HepG2 (cell line): ENCODE measurements around the gene CASP5. TPM values are rescaled to one million over a fixed set of nuclear protein-coding genes. Genes with fewer than 3 reads are reported as not detected.

Experiments used
- NFAT5 ChIP-seq: sonication (generic); formaldehyde crosslinking; IDR thresholded peaks from 2 replicates; pipeline ENCODE4 v1.4.0; 2020; ENCODE audit warnings: missing genetic modification reagents
- NONO ChIP-seq, 2 experiments: fragments of 450-650 bp in 1 of 2; sonication (generic) in 1 of 2; formaldehyde crosslinking in 1 of 2; IDR thresholded peaks in 1 of 2; conservative IDR thresholded peaks in 1 of 2; 2 replicates each; pipeline versions ENCODE4 v1.6.1 to v1.8.0; 2017 to 2022; ENCODE audit warnings: mild to moderate bottlenecking in 1 of 2, missing genetic modification reagents in 1 of 2, moderate library complexity in 1 of 2
- RBM22 ChIP-seq: fragments of 200-400 bp; formaldehyde crosslinking; optimal IDR thresholded peaks from 2 replicates; pipeline ENCODE3; 2017; ENCODE audit warnings: mild to moderate bottlenecking, low read length, moderate library complexity
- SP4 ChIP-seq: sonication (generic); formaldehyde crosslinking; IDR thresholded peaks from 2 replicates; pipeline ENCODE4 v1.8.1; 2023; ENCODE audit warnings: mild to moderate bottlenecking, missing genetic modification reagents
- TP53 ChIP-seq: sonication (generic); formaldehyde crosslinking; conservative IDR thresholded peaks from 2 replicates; pipeline ENCODE4 v1.4.0; 2020; ENCODE audit warnings: missing genetic modification reagents
- ZBTB8A ChIP-seq: sonication (generic); formaldehyde crosslinking; IDR thresholded peaks from 2 replicates; pipeline ENCODE4 v1.4.0; 2020; ENCODE audit warnings: mild to moderate bottlenecking, low read depth, missing genetic modification reagents, borderline replicate concordance
- ZNF256 ChIP-seq: sonication (generic); formaldehyde crosslinking; conservative IDR thresholded peaks from 2 replicates; pipeline ENCODE4 v1.4.0; 2020; ENCODE audit warnings: missing genetic modification reagents
- ZNF530 ChIP-seq: sonication (generic); formaldehyde crosslinking; IDR thresholded peaks from 2 replicates; pipeline ENCODE4 v1.5.0; 2020; ENCODE audit warnings: low read depth, mild to moderate bottlenecking, missing genetic modification reagents
- ZNF780A ChIP-seq: sonication (generic); formaldehyde crosslinking; IDR thresholded peaks from 2 replicates; pipeline ENCODE4 v1.8.0; 2022; ENCODE audit warnings: mild to moderate bottlenecking, missing genetic modification reagents, moderate library complexity
- polyA plus RNA-seq, 8 experiments: library from polyadenylated mRNA; depleted of rRNA in 3 of 8; stranded (reverse) in 7 of 8; unstranded in 1 of 8; fragments of >200 nt; fragmentation: Illumina TruSeq in 4 of 8; extraction: Trizol in 4 of 8; gene quantifications; 2 replicates each; pipeline versions ENCODE4 v1.2.1 to v1.2.3, GENCODE V29; 2011 to 2016; ENCODE audit warnings: low read depth in 4 of 8, missing spikeins in 1 of 8, mixed read lengths in 1 of 8; ENCODE audit not compliant: insufficient read depth in 1 of 8
- total RNA-seq, 5 experiments: library from RNA; depleted of rRNA; stranded (reverse); fragments of >200 nt; fragmentation: Illumina TruSeq; extraction: Trizol; gene quantifications; 2 replicates each; pipeline ENCODE4 v1.2.3, GENCODE V29; 2016; ENCODE audit warnings: low read depth in 1 of 5
- TF ChIP-seq, protein P1 (sequence below): IDR thresholded peaks from 2 replicates; pipeline ENCODE4 v1.6.1; 2016; ENCODE audit warnings: low read depth
- TF ChIP-seq, protein P2 (sequence below): sonication (generic); formaldehyde crosslinking; IDR thresholded peaks from 2 replicates; pipeline ENCODE4 v1.5.0; 2020; ENCODE audit warnings: missing genetic modification reagents, mild to moderate bottlenecking, borderline replicate concordance
- TF ChIP-seq, protein P3 (sequence below): sonication (generic); formaldehyde crosslinking; IDR thresholded peaks from 2 replicates; pipeline ENCODE4 v1.4.0; 2020; ENCODE audit warnings: mild to moderate bottlenecking, missing genetic modification reagents
- TF ChIP-seq, protein P4 (sequence below): sonication (generic); formaldehyde crosslinking; IDR thresholded peaks from 2 replicates; pipeline ENCODE4 v1.5.1; 2020; ENCODE audit warnings: mild to moderate bottlenecking, missing genetic modification reagents, borderline replicate concordance

The CASP5 gene
- total and polyA plus RNA-seq, 2 of the 13 experiments (the other 11 are each of a cell fraction or from before 2014, with no cell fraction given), result not detected

DNA sequence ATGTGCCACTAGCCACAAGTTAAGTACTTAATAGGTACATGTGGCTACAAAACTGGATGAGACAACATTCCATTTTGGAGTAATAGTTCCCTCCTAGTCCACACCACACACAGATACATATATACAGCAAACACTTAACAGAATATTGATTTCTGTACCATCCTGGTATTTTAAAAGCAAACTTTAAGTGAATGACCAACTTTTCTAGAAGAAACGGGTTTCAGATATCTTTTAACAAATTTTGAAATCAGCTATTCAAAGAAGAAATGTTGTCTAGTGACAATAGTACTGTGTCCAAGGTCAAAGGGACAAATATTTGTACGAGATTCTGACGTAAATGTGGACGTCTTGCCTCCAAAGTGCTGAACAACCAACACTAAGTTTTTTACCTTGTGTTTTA lies 34.5 kb upstream of the CASP5 start (continued):
- TF ChIP-seq, protein P1, sequence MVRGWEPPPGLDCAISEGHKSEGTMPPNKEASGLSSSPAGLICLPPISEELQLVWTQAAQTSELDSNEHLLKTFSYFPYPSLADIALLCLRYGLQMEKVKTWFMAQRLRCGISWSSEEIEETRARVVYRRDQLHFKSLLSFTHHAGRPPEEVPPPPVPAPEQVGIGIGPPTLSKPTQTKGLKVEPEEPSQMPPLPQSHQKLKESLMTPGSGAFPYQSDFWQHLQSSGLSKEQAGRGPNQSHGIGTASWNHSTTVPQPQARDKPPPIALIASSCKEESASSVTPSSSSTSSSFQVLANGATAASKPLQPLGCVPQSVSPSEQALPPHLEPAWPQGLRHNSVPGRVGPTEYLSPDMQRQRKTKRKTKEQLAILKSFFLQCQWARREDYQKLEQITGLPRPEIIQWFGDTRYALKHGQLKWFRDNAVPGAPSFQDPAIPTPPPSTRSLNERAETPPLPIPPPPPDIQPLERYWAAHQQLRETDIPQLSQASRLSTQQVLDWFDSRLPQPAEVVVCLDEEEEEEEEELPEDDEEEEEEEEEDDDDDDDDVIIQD (CRISPR knock-in tag), result 0 out of 2 replicates have a peak, but pooled peaks have one; percentile 11
- TF ChIP-seq SP4 (no peak), ZNF530 (CRISPR knock-in tag) (no peak), ZNF780A (no peak), NONO (IDR thresholded peaks at IDR 0.05) (no peak), NONO (CRISPR knock-in tag; conservative IDR thresholded peaks at IDR 0.05) (no peak), ZBTB8A (no peak), NFAT5 (CRISPR knock-in tag) (no peak), TP53 (no peak), RBM22 (no peak), ZNF256 (CRISPR knock-in tag) (no peak)
- TF ChIP-seq, protein P2, sequence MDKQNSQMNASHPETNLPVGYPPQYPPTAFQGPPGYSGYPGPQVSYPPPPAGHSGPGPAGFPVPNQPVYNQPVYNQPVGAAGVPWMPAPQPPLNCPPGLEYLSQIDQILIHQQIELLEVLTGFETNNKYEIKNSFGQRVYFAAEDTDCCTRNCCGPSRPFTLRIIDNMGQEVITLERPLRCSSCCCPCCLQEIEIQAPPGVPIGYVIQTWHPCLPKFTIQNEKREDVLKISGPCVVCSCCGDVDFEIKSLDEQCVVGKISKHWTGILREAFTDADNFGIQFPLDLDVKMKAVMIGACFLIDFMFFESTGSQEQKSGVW (CRISPR knock-in tag), result no peak
- TF ChIP-seq, protein P3, sequence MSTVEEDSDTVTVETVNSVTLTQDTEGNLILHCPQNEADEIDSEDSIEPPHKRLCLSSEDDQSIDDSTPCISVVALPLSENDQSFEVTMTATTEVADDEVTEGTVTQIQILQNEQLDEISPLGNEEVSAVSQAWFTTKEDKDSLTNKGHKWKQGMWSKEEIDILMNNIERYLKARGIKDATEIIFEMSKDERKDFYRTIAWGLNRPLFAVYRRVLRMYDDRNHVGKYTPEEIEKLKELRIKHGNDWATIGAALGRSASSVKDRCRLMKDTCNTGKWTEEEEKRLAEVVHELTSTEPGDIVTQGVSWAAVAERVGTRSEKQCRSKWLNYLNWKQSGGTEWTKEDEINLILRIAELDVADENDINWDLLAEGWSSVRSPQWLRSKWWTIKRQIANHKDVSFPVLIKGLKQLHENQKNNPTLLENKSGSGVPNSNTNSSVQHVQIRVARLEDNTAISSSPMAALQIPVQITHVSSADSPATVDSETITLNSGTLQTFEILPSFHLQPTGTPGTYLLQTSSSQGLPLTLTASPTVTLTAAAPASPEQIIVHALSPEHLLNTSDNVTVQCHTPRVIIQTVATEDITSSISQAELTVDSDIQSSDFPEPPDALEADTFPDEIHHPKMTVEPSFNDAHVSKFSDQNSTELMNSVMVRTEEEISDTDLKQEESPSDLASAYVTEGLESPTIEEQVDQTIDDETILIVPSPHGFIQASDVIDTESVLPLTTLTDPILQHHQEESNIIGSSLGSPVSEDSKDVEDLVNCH (CRISPR knock-in tag), result no peak
- TF ChIP-seq, protein P4, sequence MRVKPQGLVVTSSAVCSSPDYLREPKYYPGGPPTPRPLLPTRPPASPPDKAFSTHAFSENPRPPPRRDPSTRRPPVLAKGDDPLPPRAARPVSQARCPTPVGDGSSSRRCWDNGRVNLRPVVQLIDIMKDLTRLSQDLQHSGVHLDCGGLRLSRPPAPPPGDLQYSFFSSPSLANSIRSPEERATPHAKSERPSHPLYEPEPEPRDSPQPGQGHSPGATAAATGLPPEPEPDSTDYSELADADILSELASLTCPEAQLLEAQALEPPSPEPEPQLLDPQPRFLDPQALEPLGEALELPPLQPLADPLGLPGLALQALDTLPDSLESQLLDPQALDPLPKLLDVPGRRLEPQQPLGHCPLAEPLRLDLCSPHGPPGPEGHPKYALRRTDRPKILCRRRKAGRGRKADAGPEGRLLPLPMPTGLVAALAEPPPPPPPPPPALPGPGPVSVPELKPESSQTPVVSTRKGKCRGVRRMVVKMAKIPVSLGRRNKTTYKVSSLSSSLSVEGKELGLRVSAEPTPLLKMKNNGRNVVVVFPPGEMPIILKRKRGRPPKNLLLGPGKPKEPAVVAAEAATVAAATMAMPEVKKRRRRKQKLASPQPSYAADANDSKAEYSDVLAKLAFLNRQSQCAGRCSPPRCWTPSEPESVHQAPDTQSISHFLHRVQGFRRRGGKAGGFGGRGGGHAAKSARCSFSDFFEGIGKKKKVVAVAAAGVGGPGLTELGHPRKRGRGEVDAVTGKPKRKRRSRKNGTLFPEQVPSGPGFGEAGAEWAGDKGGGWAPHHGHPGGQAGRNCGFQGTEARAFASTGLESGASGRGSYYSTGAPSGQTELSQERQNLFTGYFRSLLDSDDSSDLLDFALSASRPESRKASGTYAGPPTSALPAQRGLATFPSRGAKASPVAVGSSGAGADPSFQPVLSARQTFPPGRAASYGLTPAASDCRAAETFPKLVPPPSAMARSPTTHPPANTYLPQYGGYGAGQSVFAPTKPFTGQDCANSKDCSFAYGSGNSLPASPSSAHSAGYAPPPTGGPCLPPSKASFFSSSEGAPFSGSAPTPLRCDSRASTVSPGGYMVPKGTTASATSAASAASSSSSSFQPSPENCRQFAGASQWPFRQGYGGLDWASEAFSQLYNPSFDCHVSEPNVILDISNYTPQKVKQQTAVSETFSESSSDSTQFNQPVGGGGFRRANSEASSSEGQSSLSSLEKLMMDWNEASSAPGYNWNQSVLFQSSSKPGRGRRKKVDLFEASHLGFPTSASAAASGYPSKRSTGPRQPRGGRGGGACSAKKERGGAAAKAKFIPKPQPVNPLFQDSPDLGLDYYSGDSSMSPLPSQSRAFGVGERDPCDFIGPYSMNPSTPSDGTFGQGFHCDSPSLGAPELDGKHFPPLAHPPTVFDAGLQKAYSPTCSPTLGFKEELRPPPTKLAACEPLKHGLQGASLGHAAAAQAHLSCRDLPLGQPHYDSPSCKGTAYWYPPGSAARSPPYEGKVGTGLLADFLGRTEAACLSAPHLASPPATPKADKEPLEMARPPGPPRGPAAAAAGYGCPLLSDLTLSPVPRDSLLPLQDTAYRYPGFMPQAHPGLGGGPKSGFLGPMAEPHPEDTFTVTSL (CRISPR knock-in tag), result peak; percentile 62; the same call in 1 of the 2 replicates
